ENCODE results near the gene EXOC4. TPM values are rescaled to one million over a fixed set of nuclear protein-coding genes. Genes with fewer than 3 reads are reported as not detected.

Gene EXOC4
- total and polyA plus RNA-seq, 2 of the 8 experiments (the other 6 are each of a cell fraction or from before 2014, with no cell fraction given) = 27.0 to 67.3 TPM

DNA sequence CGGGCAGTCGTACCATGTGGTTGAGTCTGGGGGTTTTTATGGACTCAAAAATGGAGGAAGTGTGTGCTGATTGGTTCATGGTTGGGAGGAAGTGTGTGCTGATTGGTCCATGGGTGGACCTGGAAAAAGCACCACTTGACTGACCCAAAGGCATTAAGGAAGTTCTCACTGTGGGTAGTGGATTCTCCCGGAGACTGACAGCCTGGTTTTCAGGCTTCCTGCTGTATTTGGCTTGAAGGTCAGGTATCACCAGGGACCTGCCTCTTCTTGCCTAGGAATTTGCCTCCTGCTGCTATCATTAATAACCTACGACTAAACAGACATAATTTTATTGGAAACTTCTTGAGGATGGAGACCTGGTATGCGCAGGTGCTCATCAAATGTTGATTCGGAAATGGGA, 605.4 kb downstream of the EXOC4 start (continued):
- TF ChIP-seq, protein P1, sequence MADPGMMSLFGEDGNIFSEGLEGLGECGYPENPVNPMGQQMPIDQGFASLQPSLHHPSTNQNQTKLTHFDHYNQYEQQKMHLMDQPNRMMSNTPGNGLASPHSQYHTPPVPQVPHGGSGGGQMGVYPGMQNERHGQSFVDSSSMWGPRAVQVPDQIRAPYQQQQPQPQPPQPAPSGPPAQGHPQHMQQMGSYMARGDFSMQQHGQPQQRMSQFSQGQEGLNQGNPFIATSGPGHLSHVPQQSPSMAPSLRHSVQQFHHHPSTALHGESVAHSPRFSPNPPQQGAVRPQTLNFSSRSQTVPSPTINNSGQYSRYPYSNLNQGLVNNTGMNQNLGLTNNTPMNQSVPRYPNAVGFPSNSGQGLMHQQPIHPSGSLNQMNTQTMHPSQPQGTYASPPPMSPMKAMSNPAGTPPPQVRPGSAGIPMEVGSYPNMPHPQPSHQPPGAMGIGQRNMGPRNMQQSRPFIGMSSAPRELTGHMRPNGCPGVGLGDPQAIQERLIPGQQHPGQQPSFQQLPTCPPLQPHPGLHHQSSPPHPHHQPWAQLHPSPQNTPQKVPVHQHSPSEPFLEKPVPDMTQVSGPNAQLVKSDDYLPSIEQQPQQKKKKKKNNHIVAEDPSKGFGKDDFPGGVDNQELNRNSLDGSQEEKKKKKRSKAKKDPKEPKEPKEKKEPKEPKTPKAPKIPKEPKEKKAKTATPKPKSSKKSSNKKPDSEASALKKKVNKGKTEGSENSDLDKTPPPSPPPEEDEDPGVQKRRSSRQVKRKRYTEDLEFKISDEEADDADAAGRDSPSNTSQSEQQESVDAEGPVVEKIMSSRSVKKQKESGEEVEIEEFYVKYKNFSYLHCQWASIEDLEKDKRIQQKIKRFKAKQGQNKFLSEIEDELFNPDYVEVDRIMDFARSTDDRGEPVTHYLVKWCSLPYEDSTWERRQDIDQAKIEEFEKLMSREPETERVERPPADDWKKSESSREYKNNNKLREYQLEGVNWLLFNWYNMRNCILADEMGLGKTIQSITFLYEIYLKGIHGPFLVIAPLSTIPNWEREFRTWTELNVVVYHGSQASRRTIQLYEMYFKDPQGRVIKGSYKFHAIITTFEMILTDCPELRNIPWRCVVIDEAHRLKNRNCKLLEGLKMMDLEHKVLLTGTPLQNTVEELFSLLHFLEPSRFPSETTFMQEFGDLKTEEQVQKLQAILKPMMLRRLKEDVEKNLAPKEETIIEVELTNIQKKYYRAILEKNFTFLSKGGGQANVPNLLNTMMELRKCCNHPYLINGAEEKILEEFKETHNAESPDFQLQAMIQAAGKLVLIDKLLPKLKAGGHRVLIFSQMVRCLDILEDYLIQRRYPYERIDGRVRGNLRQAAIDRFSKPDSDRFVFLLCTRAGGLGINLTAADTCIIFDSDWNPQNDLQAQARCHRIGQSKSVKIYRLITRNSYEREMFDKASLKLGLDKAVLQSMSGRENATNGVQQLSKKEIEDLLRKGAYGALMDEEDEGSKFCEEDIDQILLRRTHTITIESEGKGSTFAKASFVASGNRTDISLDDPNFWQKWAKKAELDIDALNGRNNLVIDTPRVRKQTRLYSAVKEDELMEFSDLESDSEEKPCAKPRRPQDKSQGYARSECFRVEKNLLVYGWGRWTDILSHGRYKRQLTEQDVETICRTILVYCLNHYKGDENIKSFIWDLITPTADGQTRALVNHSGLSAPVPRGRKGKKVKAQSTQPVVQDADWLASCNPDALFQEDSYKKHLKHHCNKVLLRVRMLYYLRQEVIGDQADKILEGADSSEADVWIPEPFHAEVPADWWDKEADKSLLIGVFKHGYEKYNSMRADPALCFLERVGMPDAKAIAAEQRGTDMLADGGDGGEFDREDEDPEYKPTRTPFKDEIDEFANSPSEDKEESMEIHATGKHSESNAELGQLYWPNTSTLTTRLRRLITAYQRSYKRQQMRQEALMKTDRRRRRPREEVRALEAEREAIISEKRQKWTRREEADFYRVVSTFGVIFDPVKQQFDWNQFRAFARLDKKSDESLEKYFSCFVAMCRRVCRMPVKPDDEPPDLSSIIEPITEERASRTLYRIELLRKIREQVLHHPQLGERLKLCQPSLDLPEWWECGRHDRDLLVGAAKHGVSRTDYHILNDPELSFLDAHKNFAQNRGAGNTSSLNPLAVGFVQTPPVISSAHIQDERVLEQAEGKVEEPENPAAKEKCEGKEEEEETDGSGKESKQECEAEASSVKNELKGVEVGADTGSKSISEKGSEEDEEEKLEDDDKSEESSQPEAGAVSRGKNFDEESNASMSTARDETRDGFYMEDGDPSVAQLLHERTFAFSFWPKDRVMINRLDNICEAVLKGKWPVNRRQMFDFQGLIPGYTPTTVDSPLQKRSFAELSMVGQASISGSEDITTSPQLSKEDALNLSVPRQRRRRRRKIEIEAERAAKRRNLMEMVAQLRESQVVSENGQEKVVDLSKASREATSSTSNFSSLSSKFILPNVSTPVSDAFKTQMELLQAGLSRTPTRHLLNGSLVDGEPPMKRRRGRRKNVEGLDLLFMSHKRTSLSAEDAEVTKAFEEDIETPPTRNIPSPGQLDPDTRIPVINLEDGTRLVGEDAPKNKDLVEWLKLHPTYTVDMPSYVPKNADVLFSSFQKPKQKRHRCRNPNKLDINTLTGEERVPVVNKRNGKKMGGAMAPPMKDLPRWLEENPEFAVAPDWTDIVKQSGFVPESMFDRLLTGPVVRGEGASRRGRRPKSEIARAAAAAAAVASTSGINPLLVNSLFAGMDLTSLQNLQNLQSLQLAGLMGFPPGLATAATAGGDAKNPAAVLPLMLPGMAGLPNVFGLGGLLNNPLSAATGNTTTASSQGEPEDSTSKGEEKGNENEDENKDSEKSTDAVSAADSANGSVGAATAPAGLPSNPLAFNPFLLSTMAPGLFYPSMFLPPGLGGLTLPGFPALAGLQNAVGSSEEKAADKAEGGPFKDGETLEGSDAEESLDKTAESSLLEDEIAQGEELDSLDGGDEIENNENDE (IDR thresholded peaks at IDR 0.05; ENCODE audit: insufficient replicate concordance, low read length) = no peak
- TF ChIP-seq BCL11A (IDR thresholded peaks at IDR 0.05; ENCODE audit: low read depth in 2 of 2, low read length in 2 of 2) (no peak), ZNF274 (IDR thresholded peaks at IDR 0.05; ENCODE audit: borderline replicate concordance, extremely low read depth, low read length) (no peak), ASH2L (IDR thresholded peaks at IDR 0.05; ENCODE audit: low read length) (no peak)
